AG09309 (cell line): ENCODE data around the gene ARMC2.

Experiments used
- DNase-seq: peaks from one replicate; pipeline ENCODE4 v3.0.0-alpha.2; 2010; ENCODE audit warnings: low read depth
- H3K4me3 ChIP-seq: 2 replicates; pipeline ENCODE4 v1.5.1; 2011; ENCODE audit warnings: mild to moderate bottlenecking, low read depth, low read length, moderate library complexity; ENCODE audit not compliant: control insufficient read depth
- TF ChIP-seq, protein P1 (sequence below): IDR thresholded peaks from 2 replicates; pipeline ENCODE4 v1.5.1; 2011; ENCODE audit warnings: mild to moderate bottlenecking, low read depth, low read length, inconsistent platforms; ENCODE audit not compliant: insufficient read depth, control insufficient read depth; ENCODE audit errors: missing control alignments

ARMC2 gene

DNA sequence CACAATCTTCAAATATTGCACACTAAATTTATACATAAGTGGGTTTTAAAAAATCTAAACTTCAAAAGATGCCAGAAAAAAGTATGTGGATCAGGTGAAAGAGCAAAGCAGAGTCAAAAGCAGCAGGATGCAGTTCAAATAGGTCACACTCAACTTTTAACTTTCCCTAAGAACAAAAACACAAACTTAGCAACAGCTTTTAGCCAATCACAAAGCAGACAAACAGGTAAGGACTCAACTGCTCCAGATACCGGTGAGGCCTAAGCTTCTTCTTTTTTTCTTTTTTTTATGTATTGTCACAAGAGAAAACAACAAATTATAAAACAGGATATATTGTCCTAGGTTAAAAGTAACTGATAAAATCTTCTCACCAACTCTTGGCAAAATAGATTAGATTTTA lies 171.7 kb downstream of the ARMC2 start:
- DNase-seq: no peak
- H3K4me3 ChIP-seq: no peak overlapping the region
- TF ChIP-seq, protein P1, sequence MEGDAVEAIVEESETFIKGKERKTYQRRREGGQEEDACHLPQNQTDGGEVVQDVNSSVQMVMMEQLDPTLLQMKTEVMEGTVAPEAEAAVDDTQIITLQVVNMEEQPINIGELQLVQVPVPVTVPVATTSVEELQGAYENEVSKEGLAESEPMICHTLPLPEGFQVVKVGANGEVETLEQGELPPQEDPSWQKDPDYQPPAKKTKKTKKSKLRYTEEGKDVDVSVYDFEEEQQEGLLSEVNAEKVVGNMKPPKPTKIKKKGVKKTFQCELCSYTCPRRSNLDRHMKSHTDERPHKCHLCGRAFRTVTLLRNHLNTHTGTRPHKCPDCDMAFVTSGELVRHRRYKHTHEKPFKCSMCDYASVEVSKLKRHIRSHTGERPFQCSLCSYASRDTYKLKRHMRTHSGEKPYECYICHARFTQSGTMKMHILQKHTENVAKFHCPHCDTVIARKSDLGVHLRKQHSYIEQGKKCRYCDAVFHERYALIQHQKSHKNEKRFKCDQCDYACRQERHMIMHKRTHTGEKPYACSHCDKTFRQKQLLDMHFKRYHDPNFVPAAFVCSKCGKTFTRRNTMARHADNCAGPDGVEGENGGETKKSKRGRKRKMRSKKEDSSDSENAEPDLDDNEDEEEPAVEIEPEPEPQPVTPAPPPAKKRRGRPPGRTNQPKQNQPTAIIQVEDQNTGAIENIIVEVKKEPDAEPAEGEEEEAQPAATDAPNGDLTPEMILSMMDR: no peak

DNA sequence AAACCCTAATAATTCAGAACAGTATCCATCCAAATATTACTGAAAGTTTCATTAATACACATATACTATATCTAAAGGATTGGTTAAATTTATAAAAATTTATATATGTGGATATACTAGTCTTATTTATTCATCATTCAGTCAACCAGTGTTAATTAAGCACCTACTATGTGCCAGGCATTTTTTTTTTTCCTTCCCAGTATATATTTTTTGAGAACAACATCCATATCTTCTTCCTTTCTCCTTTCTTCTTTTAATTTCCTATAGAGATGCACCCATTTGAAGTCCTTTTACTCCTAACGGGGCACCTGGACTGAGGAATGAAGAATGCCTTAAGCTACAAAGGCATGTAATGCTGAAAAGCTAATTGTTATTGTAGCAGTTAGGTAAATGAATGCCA lies 173.6 kb downstream of the ARMC2 start:
- DNase-seq: no peak
- TF ChIP-seq, protein P1: no peak
- H3K4me3 ChIP-seq: no peak overlapping the region

DNA sequence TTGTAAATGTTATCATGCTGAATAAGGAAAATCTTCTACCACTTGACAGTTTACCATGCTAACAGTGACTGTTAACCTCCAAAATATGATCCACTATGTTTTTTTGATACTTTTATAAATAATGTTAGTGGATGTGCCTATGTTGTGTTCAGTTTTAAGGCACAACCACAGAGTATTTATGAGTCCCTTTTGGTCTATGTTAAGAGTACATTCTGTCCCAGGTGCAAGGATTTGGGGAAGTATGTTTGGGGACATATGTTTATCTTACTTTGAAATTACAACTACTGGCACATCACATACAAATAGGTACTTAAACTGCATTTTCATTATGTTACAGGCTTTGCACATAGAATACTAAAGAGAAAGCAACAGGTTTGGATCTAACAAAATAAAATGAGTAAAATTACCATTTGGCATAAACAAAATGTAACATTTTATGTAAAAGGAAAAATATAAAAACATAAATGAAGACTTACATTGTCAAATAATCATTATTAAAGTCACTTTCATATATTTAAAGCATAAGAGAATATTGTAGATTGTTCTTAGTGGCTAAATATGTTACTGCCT lies 175.2 kb downstream of the ARMC2 start:
- H3K4me3 ChIP-seq: no peak overlapping the region
- TF ChIP-seq, protein P1: no peak
- no peak for DNase-seq
